ENCODE results near the gene RCOR2. TPM values are rescaled to one million over a fixed set of nuclear protein-coding genes. Genes with fewer than 3 reads are reported as not detected.
A peak's percentile ranks its signal among the peaks of the same experiment; 100 is the strongest.

Gene RCOR2
- total RNA-seq, 1 donor from 2014 or later = 18.8 TPM

DNA sequence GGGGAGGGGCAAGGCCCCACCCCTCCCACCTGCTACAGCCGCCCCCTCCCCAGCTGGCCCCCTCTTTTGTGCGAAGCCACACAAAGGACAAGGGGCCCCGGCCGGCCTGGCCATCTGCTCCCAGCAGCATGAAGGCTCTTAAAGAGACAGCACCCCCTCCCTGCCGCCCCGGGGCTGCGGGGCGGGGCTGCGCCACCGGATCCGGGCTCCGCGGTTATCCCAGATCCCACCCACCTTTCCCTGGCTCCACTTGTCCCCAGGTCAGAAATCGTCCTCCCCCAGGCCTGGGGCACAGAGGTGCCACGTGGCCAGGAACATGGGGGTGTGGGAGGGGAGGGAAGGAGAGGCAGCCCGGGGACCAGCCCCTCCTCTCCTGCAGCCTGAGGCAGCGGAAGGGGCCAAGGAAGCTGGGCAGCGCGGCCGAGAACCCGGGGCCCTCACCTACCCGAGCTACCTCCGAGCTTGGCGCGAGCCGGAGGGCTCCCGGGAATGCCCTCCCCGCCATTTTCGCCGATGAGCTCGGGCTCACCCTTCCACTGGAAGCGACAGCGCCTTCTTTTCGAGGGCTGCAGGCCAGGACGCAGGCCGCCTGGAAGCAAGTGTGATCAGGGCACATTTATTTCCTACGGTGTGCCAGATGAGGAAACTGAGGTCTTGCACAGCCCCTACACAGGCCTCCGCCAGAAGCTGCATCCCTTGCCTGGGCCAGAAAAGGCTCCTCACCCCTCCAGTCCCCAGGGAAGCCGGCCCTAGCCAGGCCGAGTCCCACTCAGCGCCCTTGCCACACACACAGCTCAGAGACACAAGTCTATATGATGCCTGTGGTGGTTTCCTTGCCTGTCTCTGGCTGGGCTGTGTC is 2.5 kb upstream of the RCOR2 start:
- no peaks in the 10 kb centered on the region for H3K79me2 ChIP-seq (ENCODE audit: insufficient read depth, low read length)
- no peak overlapping the region for H3K27ac ChIP-seq (ENCODE audit: low read depth, low read length)
- Mint-ChIP-seq H3K27ac (ENCODE audit: unreplicated experiment) (peak overlapping the region; percentile 58), H3K9me3 (ENCODE audit: unreplicated experiment) (no peaks in the 10 kb centered on the region), H3K4me1 (ENCODE audit: low read depth, unreplicated experiment) (peaks cover 5% of the 10 kb centered on the region), H3K27me3 (ENCODE audit: low read depth, unreplicated experiment) (peaks cover 16% of the 10 kb centered on the region), H3K36me3 (ENCODE audit: low read depth, unreplicated experiment) (no peaks in the 10 kb centered on the region), H3K4me3 (ENCODE audit: unreplicated experiment) (peak overlapping the region; percentile 62)
- H3K4me1 ChIP-seq (ENCODE audit: insufficient read depth, low read length) = peaks cover 23% of the 10 kb centered on the region
- H3K27me3 ChIP-seq (ENCODE audit: insufficient read depth, low read length) = peaks cover 5% of the 10 kb centered on the region
- FAIRE-seq (no peak), DNase-seq (ENCODE audit: low read depth) (no peak)
- H2AFZ ChIP-seq (ENCODE audit: low read depth, low read length) = peak overlapping the region; percentile 69
- no peaks in the 10 kb centered on the region for H3K36me3 ChIP-seq (ENCODE audit: insufficient read depth, low read length)
- H3K9ac ChIP-seq (ENCODE audit: low read length) = no peak overlapping the region
- no peaks in the 10 kb centered on the region for H3K9me3 ChIP-seq (ENCODE audit: insufficient read depth, low read depth, low read length)
- no peaks in the 10 kb centered on the region for H4K20me1 ChIP-seq (ENCODE audit: insufficient read depth, low read length)
- TF ChIP-seq, protein P1, sequence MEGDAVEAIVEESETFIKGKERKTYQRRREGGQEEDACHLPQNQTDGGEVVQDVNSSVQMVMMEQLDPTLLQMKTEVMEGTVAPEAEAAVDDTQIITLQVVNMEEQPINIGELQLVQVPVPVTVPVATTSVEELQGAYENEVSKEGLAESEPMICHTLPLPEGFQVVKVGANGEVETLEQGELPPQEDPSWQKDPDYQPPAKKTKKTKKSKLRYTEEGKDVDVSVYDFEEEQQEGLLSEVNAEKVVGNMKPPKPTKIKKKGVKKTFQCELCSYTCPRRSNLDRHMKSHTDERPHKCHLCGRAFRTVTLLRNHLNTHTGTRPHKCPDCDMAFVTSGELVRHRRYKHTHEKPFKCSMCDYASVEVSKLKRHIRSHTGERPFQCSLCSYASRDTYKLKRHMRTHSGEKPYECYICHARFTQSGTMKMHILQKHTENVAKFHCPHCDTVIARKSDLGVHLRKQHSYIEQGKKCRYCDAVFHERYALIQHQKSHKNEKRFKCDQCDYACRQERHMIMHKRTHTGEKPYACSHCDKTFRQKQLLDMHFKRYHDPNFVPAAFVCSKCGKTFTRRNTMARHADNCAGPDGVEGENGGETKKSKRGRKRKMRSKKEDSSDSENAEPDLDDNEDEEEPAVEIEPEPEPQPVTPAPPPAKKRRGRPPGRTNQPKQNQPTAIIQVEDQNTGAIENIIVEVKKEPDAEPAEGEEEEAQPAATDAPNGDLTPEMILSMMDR (IDR thresholded peaks at IDR 0.05; ENCODE audit: insufficient read depth, low read depth, low read length) = no peak
- no peak for TF ChIP-seq EZH2 (IDR thresholded peaks at IDR 0.05; ENCODE audit: insufficient read depth, low read length)
- peak overlapping the region; percentile 89 for H3K4me2 ChIP-seq (ENCODE audit: low read length)
- H3K4me3 ChIP-seq (ENCODE audit: insufficient read depth, low read depth, low read length) = no peak overlapping the region

DNA sequence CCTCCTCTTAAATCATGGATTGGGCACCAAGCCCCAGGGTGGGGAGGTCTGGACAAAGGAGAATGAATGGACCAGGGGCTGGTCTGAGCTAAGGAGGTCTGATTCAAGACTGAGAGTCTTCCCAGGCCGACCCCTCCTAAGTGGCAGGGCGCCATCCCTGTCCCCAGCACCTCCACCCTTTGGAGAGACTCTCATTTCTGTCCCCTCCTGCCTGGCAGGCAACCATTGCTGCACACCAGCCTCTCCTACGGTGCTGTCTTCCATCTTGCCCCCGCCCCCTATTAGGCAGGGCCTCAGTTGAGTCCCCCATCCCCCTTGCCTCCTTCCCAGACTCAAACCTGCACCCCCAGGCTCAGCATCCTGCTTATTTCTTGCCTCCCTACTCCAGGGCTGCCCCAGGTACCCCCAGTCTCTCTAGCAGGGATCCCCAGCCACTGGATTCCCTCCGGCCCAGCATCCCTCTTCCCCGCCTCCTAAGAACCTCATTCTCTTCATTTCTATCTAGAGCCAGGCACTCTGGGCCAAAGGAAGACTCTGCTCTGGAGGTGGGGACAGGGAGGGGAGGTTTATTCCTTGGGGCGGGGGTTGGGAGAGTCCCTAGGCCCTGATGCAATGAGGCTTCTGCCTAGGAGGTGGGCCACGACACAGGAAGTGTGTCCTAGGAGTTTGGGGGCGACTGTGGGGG is 1.7 kb upstream of the RCOR2 start:
- Histone ChIP-seq H3K9ac (ENCODE audit: low read length) (no peak overlapping the region), H3K36me3 (ENCODE audit: insufficient read depth, low read length) (no peaks in the 10 kb centered on the region), H3K4me2 (ENCODE audit: low read length) (peak overlapping the region; percentile 89), H3K4me1 (ENCODE audit: insufficient read depth, low read length) (peaks cover 23% of the 10 kb centered on the region), H3K4me3 (ENCODE audit: insufficient read depth, low read depth, low read length) (no peak overlapping the region), H2AFZ (ENCODE audit: low read depth, low read length) (peak overlapping the region; percentile 5), H4K20me1 (ENCODE audit: insufficient read depth, low read length) (no peaks in the 10 kb centered on the region), H3K9me3 (ENCODE audit: insufficient read depth, low read depth, low read length) (no peaks in the 10 kb centered on the region), H3K79me2 (ENCODE audit: insufficient read depth, low read length) (no peaks in the 10 kb centered on the region), H3K27ac (ENCODE audit: low read depth, low read length) (no peak overlapping the region), H3K27me3 (ENCODE audit: insufficient read depth, low read length) (peaks cover 5% of the 10 kb centered on the region)
- peaks cover 5% of the 10 kb centered on the region for H3K4me1 Mint-ChIP-seq (ENCODE audit: low read depth, unreplicated experiment)
- H3K4me3 Mint-ChIP-seq (ENCODE audit: unreplicated experiment) = peak overlapping the region; percentile 79
- H3K27ac Mint-ChIP-seq (ENCODE audit: unreplicated experiment) = peak overlapping the region; percentile 91
- peaks cover 7% of the 10 kb centered on the region for H3K36me3 Mint-ChIP-seq (ENCODE audit: low read depth, unreplicated experiment)
- peaks cover 14% of the 10 kb centered on the region for H3K27me3 Mint-ChIP-seq (ENCODE audit: low read depth, unreplicated experiment)
- DNase-seq (ENCODE audit: low read depth) (no peak), FAIRE-seq (no peak)
- no peak for TF ChIP-seq EZH2 (IDR thresholded peaks at IDR 0.05; ENCODE audit: insufficient read depth, low read length)
- TF ChIP-seq, protein P1 (IDR thresholded peaks at IDR 0.05; ENCODE audit: insufficient read depth, low read depth, low read length) = no peak
- no peaks in the 10 kb centered on the region for H3K9me3 Mint-ChIP-seq (ENCODE audit: unreplicated experiment)

Measured in astrocyte (in vitro differentiated cells and primary cell).